DND-41 (cell line): ENCODE results near the gene PPP3CA.

Experiments used
- EZH2 ChIP-seq: IDR thresholded peaks from 3 replicates; pipeline ENCODE4 v1.6.1; 2012; ENCODE audit warnings: borderline replicate concordance, low read depth, mild to moderate bottlenecking, moderate library complexity, low read length, inconsistent platforms; ENCODE audit not compliant: severe bottlenecking
- TF ChIP-seq, protein P1 (sequence below): IDR thresholded peaks from 2 replicates; pipeline ENCODE4 v1.5.1; 2012; ENCODE audit warnings: borderline replicate concordance, low read length, moderate library complexity, mild to moderate bottlenecking; ENCODE audit not compliant: poor library complexity, severe bottlenecking; ENCODE audit errors: extremely low read depth

GRCh38 chr4:101127176-101127790 lies 220.0 kb downstream of the PPP3CA start:
- TF ChIP-seq, protein P1, sequence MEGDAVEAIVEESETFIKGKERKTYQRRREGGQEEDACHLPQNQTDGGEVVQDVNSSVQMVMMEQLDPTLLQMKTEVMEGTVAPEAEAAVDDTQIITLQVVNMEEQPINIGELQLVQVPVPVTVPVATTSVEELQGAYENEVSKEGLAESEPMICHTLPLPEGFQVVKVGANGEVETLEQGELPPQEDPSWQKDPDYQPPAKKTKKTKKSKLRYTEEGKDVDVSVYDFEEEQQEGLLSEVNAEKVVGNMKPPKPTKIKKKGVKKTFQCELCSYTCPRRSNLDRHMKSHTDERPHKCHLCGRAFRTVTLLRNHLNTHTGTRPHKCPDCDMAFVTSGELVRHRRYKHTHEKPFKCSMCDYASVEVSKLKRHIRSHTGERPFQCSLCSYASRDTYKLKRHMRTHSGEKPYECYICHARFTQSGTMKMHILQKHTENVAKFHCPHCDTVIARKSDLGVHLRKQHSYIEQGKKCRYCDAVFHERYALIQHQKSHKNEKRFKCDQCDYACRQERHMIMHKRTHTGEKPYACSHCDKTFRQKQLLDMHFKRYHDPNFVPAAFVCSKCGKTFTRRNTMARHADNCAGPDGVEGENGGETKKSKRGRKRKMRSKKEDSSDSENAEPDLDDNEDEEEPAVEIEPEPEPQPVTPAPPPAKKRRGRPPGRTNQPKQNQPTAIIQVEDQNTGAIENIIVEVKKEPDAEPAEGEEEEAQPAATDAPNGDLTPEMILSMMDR: no peak
- TF ChIP-seq EZH2: no peak
